RWPE2 (cell line): Measurements from ENCODE around the gene LARGE2.

ENCODE experiments used
- ATAC-seq: fragments of 200-7000 bp; cut with Tn5 transposase; 3 replicates; pipeline ENCODE4 v1.9.1; 2021; ENCODE audit warnings: low read depth
- DNase-seq: peaks from one replicate; pipeline ENCODE4 v3.0.0-alpha.2; 2020; ENCODE audit warnings: low spot score
- H3K27ac ChIP-seq: fragments of 450-650 bp; 2 replicates; pipeline ENCODE4 v1.5.1; 2017; ENCODE audit warnings: mild to moderate bottlenecking; ENCODE audit not compliant: poor library complexity, severe bottlenecking
- H3K27me3 ChIP-seq: fragments of 250-450 bp; sonication (Bioruptor Pico); 2 replicates; pipeline ENCODE4 v1.5.1; 2021; ENCODE audit warnings: mild to moderate bottlenecking, moderate library complexity; ENCODE audit not compliant: insufficient read depth, poor library complexity, severe bottlenecking
- H3K36me3 ChIP-seq: fragments of 250-450 bp; sonication (Bioruptor Pico); 2 replicates; pipeline ENCODE4 v1.5.1; 2020; ENCODE audit warnings: low read depth, mild to moderate bottlenecking, moderate library complexity
- H3K4me1 ChIP-seq: fragments of 250-450 bp; sonication (Bioruptor Pico); 2 replicates; pipeline ENCODE4 v1.5.1; 2021; ENCODE audit warnings: mild to moderate bottlenecking, moderate library complexity; ENCODE audit not compliant: insufficient read depth, poor library complexity, severe bottlenecking
- H3K4me3 ChIP-seq: fragments of 250-450 bp; sonication (Bioruptor Pico); 2 replicates; pipeline ENCODE4 v1.5.1; 2021; ENCODE audit warnings: mild to moderate bottlenecking, moderate library complexity; ENCODE audit not compliant: severe bottlenecking
- H3K9me3 ChIP-seq: fragments of 250-450 bp; sonication (Bioruptor Pico); 2 replicates; pipeline ENCODE4 v1.5.1; 2021; ENCODE audit warnings: mild to moderate bottlenecking, moderate library complexity; ENCODE audit not compliant: severe bottlenecking
- CTCF ChIP-seq: fragments of 450-650 bp; IDR thresholded peaks from one replicate; pipeline ENCODE4 v1.5.1; 2017; ENCODE audit warnings: mild to moderate bottlenecking, moderate library complexity; ENCODE audit not compliant: poor library complexity, severe bottlenecking

LARGE2 gene

GRCh38 chr11:45942381-45942780 lies 19.9 kb downstream of the LARGE2 start:
- peaks cover 15% of the 10 kb centered on the region for H3K36me3 ChIP-seq
- H3K27ac ChIP-seq = no peak overlapping the region
- TF ChIP-seq CTCF = no peak
- no peak for DNase-seq
- no peak for ATAC-seq
- no peaks in the 10 kb centered on the region for H3K4me1 ChIP-seq
- H3K9me3 ChIP-seq = no peaks in the 10 kb centered on the region
- H3K27me3 ChIP-seq = no peaks in the 10 kb centered on the region
- no peak overlapping the region for H3K4me3 ChIP-seq

GRCh38 chr11:45945397-45945999 lies 23.0 kb downstream of the LARGE2 start:
- H3K27ac ChIP-seq = no peak overlapping the region
- H3K36me3 ChIP-seq = peaks cover 33% of the 10 kb centered on the region
- DNase-seq (no peak), ATAC-seq (no peak)
- TF ChIP-seq CTCF = no peak
- no peaks in the 10 kb centered on the region for H3K27me3 ChIP-seq
- H3K4me1 ChIP-seq = no peaks in the 10 kb centered on the region
- H3K9me3 ChIP-seq = no peaks in the 10 kb centered on the region
- H3K4me3 ChIP-seq = no peak overlapping the region

- peaks cover 42% of the 10 kb centered on the region for H3K36me3 ChIP-seq
- no peak overlapping the region for H3K27ac ChIP-seq
- no peak overlapping the region for H3K4me3 ChIP-seq
Observed at GRCh38 chr11:45947885-45948284, 25.4 kb downstream of the LARGE2 start.

GRCh38 chr11:45948356-45948755 lies 25.9 kb downstream of the LARGE2 start:
- Histone ChIP-seq H3K9me3 (no peaks in the 10 kb centered on the region), H3K4me1 (no peaks in the 10 kb centered on the region), H3K27ac (no peak overlapping the region), H3K36me3 (peaks cover 46% of the 10 kb centered on the region), H3K4me3 (no peak overlapping the region), H3K27me3 (no peaks in the 10 kb centered on the region)
- DNase-seq (no peak), ATAC-seq (no peak)
- TF ChIP-seq CTCF = no peak

More at GRCh38 chr11:45947885-45948284, 25.4 kb downstream of the LARGE2 start:
- Histone ChIP-seq H3K9me3 (no peaks in the 10 kb centered on the region), H3K4me1 (no peaks in the 10 kb centered on the region), H3K27me3 (no peaks in the 10 kb centered on the region)
- no peak for TF ChIP-seq CTCF
- DNase-seq = no peak
- no peak for ATAC-seq

GRCh38 chr11:45949992-45950407 lies 27.5 kb downstream of the LARGE2 start:
- no peak for ATAC-seq
- peaks cover 44% of the 10 kb centered on the region for H3K36me3 ChIP-seq

More at GRCh38 chr11:45949992-45950407, 27.5 kb downstream of the LARGE2 start:
- Histone ChIP-seq H3K27ac (no peak overlapping the region), H3K9me3 (no peaks in the 10 kb centered on the region), H3K27me3 (no peaks in the 10 kb centered on the region), H3K4me1 (no peaks in the 10 kb centered on the region), H3K4me3 (no peak overlapping the region)
- no peak for DNase-seq
- TF ChIP-seq CTCF = no peak
